Endothelial cell of umbilical vein (primary cell): ENCODE results near the gene BEAN1. TPM values are rescaled to one million over a fixed set of nuclear protein-coding genes. Genes with fewer than 3 reads are reported as not detected.

Source experiments
- BruUV-seq: library from RNA; stranded (reverse); fragments of 400-500 nt; replicated peaks from 2 replicates; lab custom pipeline; 2021; lab: Mats Ljungman, UMichigan
- CTCF ChIA-PET: fragments of 300-600, 350-600 bp; sonication (Branson Sonifier 250); formaldehyde crosslinking; loops from one replicate; lab custom pipeline; 2021; ENCODE audit warnings: antibody characterized with exemption, inconsistent platforms; lab: Charles Lee
- POLR2A ChIA-PET: fragments of 300-600, 350-600 bp; sonication (Branson Sonifier 250); formaldehyde crosslinking; loops from one replicate; lab custom pipeline; 2021; ENCODE audit warnings: antibody characterized with exemption, inconsistent platforms; lab: Charles Lee
- DNase-seq: peaks from one replicate; pipeline ENCODE4 v3.0.0-alpha.2; 2011; ENCODE audit warnings: low read depth, low spot score
- FAIRE-seq: peaks from 2 replicates; lab custom pipeline; 2011; peaks lifted over from hg19 to GRCh38; lab: Jason Lieb, UNC
- H2AFZ ChIP-seq: 2 replicates; pipeline ENCODE4 v1.6.0; 2012; ENCODE audit warnings: low read depth, low read length, control low read depth, inconsistent platforms
- H3K27ac ChIP-seq: 2 replicates; pipeline ENCODE4 v1.5.1; 2011; ENCODE audit warnings: low read depth, mild to moderate bottlenecking, control low read depth, low read length, moderate library complexity; ENCODE audit not compliant: insufficient read depth
- H3K27me3 ChIP-seq, 2 experiments: 2 replicates each; pipeline versions ENCODE4 v1.6.0 to v1.6.1; 2011; ENCODE audit warnings: low read length in 2 of 2, mixed read lengths in 1 of 2; ENCODE audit not compliant: control insufficient read depth in 2 of 2, insufficient read depth in 2 of 2
- H3K36me3 ChIP-seq, 2 experiments: 2 replicates in 1 of 2; 3 replicates in 1 of 2; pipeline ENCODE4 v1.5.1; 2011; ENCODE audit warnings: low read length in 2 of 2, mild to moderate bottlenecking in 1 of 2, moderate library complexity in 1 of 2; ENCODE audit not compliant: control insufficient read depth in 2 of 2, insufficient read depth in 2 of 2; ENCODE audit errors: extremely low read depth in 1 of 2
- H3K4me1 ChIP-seq: 3 replicates; pipeline ENCODE4 v1.5.1; 2011; ENCODE audit warnings: mild to moderate bottlenecking, low read length; ENCODE audit not compliant: control insufficient read depth, insufficient read depth; ENCODE audit errors: extremely low read depth
- H3K4me2 ChIP-seq: 2 replicates; pipeline ENCODE4 v1.6.1; 2011; ENCODE audit warnings: low read length, control low read depth, mixed read lengths; ENCODE audit not compliant: insufficient read depth
- H3K4me3 ChIP-seq, 3 experiments: fragments of 200-600 bp in 1 of 3; sonication (generic), shearing (Covaris generic) in 1 of 3; replicated peaks in 1 of 3; 2 replicates each; pipeline ENCODE4 v1.5.1; 2011 to 2016; ENCODE audit warnings: control low read depth in 3 of 3, low read length in 3 of 3, mild to moderate bottlenecking in 2 of 3, inconsistent platforms in 1 of 3, low read depth in 1 of 3, moderate library complexity in 1 of 3; ENCODE audit not compliant: insufficient read depth in 1 of 3
- H3K79me2 ChIP-seq: 2 replicates; pipeline ENCODE4 v1.6.0; 2012; ENCODE audit warnings: low read length, inconsistent platforms; ENCODE audit not compliant: control insufficient read depth, insufficient read depth
- H3K9ac ChIP-seq: replicated peaks from 2 replicates; pipeline ENCODE3; 2011; ENCODE audit warnings: low read length, control low read depth; ENCODE audit not compliant: insufficient read depth; ENCODE audit errors: extremely low read depth
- H3K9me1 ChIP-seq: replicated peaks from 3 replicates; pipeline ENCODE4 v1.6.0; 2011; ENCODE audit warnings: mild to moderate bottlenecking, low read length; ENCODE audit not compliant: control insufficient read depth, insufficient read depth; ENCODE audit errors: extremely low read depth
- H3K9me3 ChIP-seq: replicated peaks from 2 replicates; pipeline ENCODE4 v1.5.1; 2012; ENCODE audit warnings: low read length, inconsistent platforms; ENCODE audit not compliant: control insufficient read depth, insufficient read depth
- H4K20me1 ChIP-seq: replicated peaks from 2 replicates; pipeline ENCODE3; 2011; ENCODE audit warnings: mild to moderate bottlenecking, low read length; ENCODE audit not compliant: control insufficient read depth, insufficient read depth; ENCODE audit errors: extremely low read depth
- CTCF ChIP-seq, 2 donors: IDR thresholded peaks; 1 replicate in 1 of 2; 2 replicates in 1 of 2; pipeline ENCODE4 v1.5.1; 2011; ENCODE audit warnings: low read length in 2 of 2, mild to moderate bottlenecking in 2 of 2, moderate library complexity in 2 of 2, control low read depth in 1 of 2, inconsistent platforms in 1 of 2, low read depth in 1 of 2; ENCODE audit not compliant: insufficient read depth in 1 of 2; ENCODE audit errors: extremely low read depth in 1 of 2
- EZH2 ChIP-seq: IDR thresholded peaks from 2 replicates; pipeline ENCODE4 v1.6.1; 2012; ENCODE audit warnings: borderline replicate concordance, low read depth, mild to moderate bottlenecking, moderate library complexity, low read length, inconsistent platforms; ENCODE audit not compliant: severe bottlenecking
- FOS ChIP-seq: IDR thresholded peaks from 2 replicates; pipeline ENCODE4 v1.6.1; 2011; ENCODE audit warnings: mild to moderate bottlenecking, low read length, moderate library complexity, borderline replicate concordance; ENCODE audit not compliant: insufficient read depth
- GATA2 ChIP-seq: IDR thresholded peaks from 2 replicates; pipeline ENCODE4 v1.7.0; 2011; ENCODE audit warnings: low read depth, mild to moderate bottlenecking, moderate library complexity, mixed read lengths, low read length; ENCODE audit not compliant: insufficient read length, insufficient read depth
- JUN ChIP-seq: IDR thresholded peaks from 2 replicates; pipeline ENCODE4 v1.6.1; 2011; ENCODE audit warnings: borderline replicate concordance, low read depth; ENCODE audit not compliant: insufficient read length, insufficient read depth
- MAX ChIP-seq: IDR thresholded peaks from 2 replicates; pipeline ENCODE4 v1.6.1; 2011; ENCODE audit not compliant: insufficient read depth, insufficient read length
- MYC ChIP-seq: IDR thresholded peaks from one replicate; pipeline ENCODE4 v1.6.1; 2011; ENCODE audit warnings: mild to moderate bottlenecking, low read depth, low read length
- POLR2A ChIP-seq: IDR thresholded peaks from 2 replicates; pipeline ENCODE4 v1.6.1; 2012; ENCODE audit warnings: low read depth, mild to moderate bottlenecking, control low read depth, low read length
- POLR2AphosphoS5 ChIP-seq: IDR thresholded peaks from 2 replicates; pipeline ENCODE4 v1.6.1; 2012; ENCODE audit warnings: low read depth, mild to moderate bottlenecking, control low read depth, low read length, moderate library complexity; ENCODE audit not compliant: insufficient read depth
- dilution Hi-C: fragments of 300-500 bp; cut with MboI; formaldehyde crosslinking; loops from one replicate; pipeline ENCODE4 v1.15.0; 2019; ENCODE audit warnings: low sequenced_read_pairs; ENCODE audit not compliant: extremely low pct_ligation_motif_present
- intact Hi-C: fragments of 100-400 bp; cut with micrococcal nuclease; formaldehyde crosslinking; loops from one replicate; pipeline ENCODE4 v1.10.0; 2022
- polyA plus RNA-seq, 4 experiments: library from polyadenylated mRNA; depleted of rRNA in 3 of 4; stranded (reverse) in 3 of 4; unstranded in 1 of 4; fragments of >200 nt; gene quantifications; 2 replicates each; pipeline versions ENCODE4 v1.2.1 to v1.2.3, GENCODE V29; 2011 to 2012; ENCODE audit warnings: missing spikeins in 1 of 4
- total RNA-seq: library from RNA; stranded (reverse); gene quantifications from 2 replicates; pipeline ENCODE4 v1.2.3, GENCODE V29; 2021

BEAN1 gene
- total and polyA plus RNA-seq, 2 donors (not counting 3 experiments of a cell fraction or from before 2014, with no cell fraction given): not detected

- H3K4me2 ChIP-seq: no peak overlapping the region
- dilution Hi-C loops (no loop called here), intact Hi-C loops (no loop called here)
- no peak overlapping the region for H3K9ac ChIP-seq
- H3K27ac ChIP-seq: no peak overlapping the region
- no peaks in the 10 kb centered on the region for H3K4me1 ChIP-seq
- no TSS peak for BruUV-seq
- ChIA-PET CTCF (no interaction called here), POLR2A (no interaction called here)
- no peak for FAIRE-seq
- H3K9me3 ChIP-seq: no peaks in the 10 kb centered on the region
- H3K4me3 ChIP-seq: no peak overlapping the region
- DNase-seq: no peak
- no peaks in the 10 kb centered on the region for H3K36me3 ChIP-seq
- TF ChIP-seq EZH2 (no peak), FOS (no peak), POLR2AphosphoS5 (no peak), POLR2A (no peak), GATA2 (no peak), JUN (no peak), CTCF (IDR thresholded peaks at IDR 0.05; ENCODE audit: extremely low read depth in 1 of 2, insufficient read depth in 1 of 2, low read depth in 1 of 2, low read length in 2 of 2) (no peak), MYC (no peak), MAX (no peak)
- H2AFZ ChIP-seq: no peak overlapping the region
- no peaks in the 10 kb centered on the region for H4K20me1 ChIP-seq
- peaks cover 41 to 42% of the 10 kb centered on the region in 2 experiments for H3K27me3 ChIP-seq
- no peaks in the 10 kb centered on the region for H3K79me2 ChIP-seq
- H3K9me1 ChIP-seq: no peaks in the 10 kb centered on the region
Measured at GRCh38 chr16:66422366-66422765, 4.7 kb upstream of the BEAN1 start.
